Measurements from ENCODE around the gene THSD4. TPM values are rescaled to one million over a fixed set of nuclear protein-coding genes. Genes with fewer than 3 reads are reported as not detected.

Gene THSD4
- total RNA-seq, 4 donors from 2014 or later: 2.7 to 49.2 (median 15.8) TPM

GRCh38 chr15:71303977-71304376 is 188.7 kb downstream of the THSD4 start:
- no peak for TF ChIP-seq CTCF (IDR thresholded peaks at IDR 0.05)
- ATAC-seq (ENCODE audit: low FRiP score) (no peak), DNase-seq (ENCODE audit: low spot score) (no peak)

GRCh38 chr15:71304681-71305080 is 189.4 kb downstream of the THSD4 start:
- no peak for TF ChIP-seq CTCF (IDR thresholded peaks at IDR 0.05)
- no peak for DNase-seq (ENCODE audit: low spot score)
- ATAC-seq (ENCODE audit: low FRiP score): no peak

- DNase-seq (ENCODE audit: low spot score) (no peak), ATAC-seq (ENCODE audit: low FRiP score) (no peak)
- TF ChIP-seq CTCF (IDR thresholded peaks at IDR 0.05): no peak
Observed at GRCh38 chr15:71306538-71306937, 191.3 kb downstream of the THSD4 start.

- ATAC-seq (ENCODE audit: low FRiP score): no peak
Observed at GRCh38 chr15:71312194-71312708, 197.0 kb downstream of the THSD4 start.

GRCh38 chr15:71312731-71313460 is 197.6 kb downstream of the THSD4 start:
- DNase-seq (ENCODE audit: low spot score) (no peak), ATAC-seq (ENCODE audit: low FRiP score) (no peak)
- TF ChIP-seq CTCF (IDR thresholded peaks at IDR 0.05): no peak

More at GRCh38 chr15:71312194-71312708, 197.0 kb downstream of the THSD4 start:
- DNase-seq (ENCODE audit: low spot score): no peak
- TF ChIP-seq CTCF (IDR thresholded peaks at IDR 0.05): no peak

- DNase-seq (ENCODE audit: low spot score) (no peak), ATAC-seq (ENCODE audit: low FRiP score) (no peak)
- TF ChIP-seq CTCF (IDR thresholded peaks at IDR 0.05): no peak
Observed at GRCh38 chr15:71313806-71314205, 198.5 kb downstream of the THSD4 start.

GRCh38 chr15:71314956-71315537 is 199.8 kb downstream of the THSD4 start:
- ATAC-seq (ENCODE audit: low FRiP score) (no peak), DNase-seq (ENCODE audit: low spot score) (no peak)
- TF ChIP-seq CTCF (IDR thresholded peaks at IDR 0.05): no peak
